ENCODE measurements around the gene ATG16L2.

Gene ATG16L2, protein sequence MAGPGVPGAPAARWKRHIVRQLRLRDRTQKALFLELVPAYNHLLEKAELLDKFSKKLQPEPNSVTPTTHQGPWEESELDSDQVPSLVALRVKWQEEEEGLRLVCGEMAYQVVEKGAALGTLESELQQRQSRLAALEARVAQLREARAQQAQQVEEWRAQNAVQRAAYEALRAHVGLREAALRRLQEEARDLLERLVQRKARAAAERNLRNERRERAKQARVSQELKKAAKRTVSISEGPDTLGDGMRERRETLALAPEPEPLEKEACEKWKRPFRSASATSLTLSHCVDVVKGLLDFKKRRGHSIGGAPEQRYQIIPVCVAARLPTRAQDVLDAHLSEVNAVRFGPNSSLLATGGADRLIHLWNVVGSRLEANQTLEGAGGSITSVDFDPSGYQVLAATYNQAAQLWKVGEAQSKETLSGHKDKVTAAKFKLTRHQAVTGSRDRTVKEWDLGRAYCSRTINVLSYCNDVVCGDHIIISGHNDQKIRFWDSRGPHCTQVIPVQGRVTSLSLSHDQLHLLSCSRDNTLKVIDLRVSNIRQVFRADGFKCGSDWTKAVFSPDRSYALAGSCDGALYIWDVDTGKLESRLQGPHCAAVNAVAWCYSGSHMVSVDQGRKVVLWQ

DNA sequence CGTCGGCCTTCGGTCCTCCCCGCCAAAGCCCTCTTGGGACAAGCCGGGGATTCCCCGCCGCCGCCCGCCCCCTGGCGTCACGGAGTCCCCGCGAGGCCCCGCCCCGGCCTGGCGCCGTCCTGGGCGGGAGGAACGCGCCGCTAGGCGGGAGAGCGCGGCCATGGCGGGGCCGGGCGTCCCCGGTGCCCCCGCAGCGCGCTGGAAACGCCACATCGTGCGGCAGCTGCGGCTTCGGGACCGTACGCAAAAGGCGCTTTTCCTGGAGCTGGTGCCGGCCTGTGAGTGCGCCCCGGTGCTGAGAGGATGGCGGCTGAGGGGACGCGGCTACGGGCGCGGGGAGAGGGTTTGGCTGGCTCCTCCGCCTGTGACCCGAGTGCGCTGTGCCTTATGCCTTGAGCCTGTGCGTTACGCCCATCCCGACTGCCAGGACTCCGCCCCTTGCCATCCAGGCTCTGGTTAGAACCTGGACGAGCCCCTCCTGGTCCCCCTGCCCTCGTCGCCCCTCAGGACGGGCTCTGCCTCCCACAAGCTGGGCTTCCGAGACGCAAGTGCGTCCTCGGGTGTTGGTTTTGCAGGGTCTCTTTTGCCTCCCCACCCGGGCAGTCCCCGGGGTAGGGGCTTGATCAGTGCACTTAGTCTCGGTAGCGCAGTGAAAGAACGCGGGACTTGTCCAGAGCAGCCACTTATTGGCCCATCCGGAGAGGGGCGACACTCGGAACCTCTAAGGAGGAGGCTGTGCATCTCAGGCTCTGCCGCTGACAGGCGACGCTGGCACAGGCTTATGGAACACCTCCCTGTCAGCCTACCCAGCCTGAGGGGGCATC, at the start of gene ATG16L2:
Gene ATG16L2, plus strand, starts transcription at position 126 of the 824 bp plus-strand sequence. Its CDS starts 35 bp downstream, at position 161.
- peak; percentile 89 for DNase-seq (ENCODE audit: low read depth)

DNA sequence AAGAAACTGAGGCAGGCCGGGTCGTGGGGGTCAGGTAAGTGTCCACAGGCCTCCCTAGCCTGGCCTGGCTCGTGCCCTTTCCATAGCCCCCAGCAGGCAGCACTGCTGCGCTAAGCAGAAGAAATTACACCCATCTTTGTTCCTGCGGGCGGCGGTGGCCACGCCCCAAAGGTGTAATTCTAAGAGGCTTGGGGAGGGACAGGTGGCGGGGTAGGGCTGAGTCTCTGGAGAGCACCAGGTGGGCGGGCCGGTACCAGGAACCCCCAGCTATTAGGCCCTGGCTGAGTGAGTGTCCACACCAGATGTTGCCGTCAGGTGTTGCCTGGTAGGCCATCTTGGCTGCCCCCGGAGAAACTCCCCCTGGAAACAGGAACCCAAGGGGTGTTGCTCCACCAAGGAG, 49.7 kb upstream of the ATG16L2 start:
- no peak for DNase-seq (ENCODE audit: low read depth)

DNA sequence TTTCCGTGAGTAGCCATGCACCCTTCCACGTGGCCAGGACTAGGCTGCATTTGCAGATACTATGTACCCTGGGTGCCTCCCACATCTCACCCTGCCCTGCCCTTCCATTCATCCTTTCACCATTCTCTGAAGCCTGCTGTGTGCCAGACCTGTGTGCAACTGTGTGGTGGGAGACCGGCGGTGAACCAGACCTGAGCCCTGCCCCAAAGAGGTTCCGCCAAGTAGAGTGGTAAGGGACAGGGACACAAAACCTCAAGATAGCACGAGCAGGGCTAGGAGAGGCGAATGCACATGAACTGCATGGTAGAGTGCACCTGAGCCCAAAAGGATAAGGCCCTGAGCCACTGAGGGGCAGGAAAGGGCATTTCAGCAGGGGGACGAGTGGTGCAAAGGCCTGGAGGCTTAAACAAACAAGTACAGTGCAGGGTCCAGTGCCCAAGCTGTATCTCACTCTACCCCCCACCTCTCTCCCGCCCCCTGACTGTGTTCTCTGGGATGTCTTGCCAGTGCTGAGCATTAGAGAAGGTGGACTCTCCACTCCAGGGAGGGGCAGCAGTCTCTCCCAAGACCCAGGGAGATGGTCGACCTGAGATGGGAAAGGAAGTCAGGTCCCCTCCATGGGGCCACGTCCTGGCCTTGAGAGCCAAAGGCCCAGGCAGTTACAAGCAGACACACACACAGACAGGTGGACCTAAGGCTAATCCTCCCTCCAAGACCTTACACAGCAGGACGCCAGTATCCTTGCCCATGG, 47.9 kb upstream of the ATG16L2 start:
- no peak for DNase-seq (ENCODE audit: low read depth)

DNA sequence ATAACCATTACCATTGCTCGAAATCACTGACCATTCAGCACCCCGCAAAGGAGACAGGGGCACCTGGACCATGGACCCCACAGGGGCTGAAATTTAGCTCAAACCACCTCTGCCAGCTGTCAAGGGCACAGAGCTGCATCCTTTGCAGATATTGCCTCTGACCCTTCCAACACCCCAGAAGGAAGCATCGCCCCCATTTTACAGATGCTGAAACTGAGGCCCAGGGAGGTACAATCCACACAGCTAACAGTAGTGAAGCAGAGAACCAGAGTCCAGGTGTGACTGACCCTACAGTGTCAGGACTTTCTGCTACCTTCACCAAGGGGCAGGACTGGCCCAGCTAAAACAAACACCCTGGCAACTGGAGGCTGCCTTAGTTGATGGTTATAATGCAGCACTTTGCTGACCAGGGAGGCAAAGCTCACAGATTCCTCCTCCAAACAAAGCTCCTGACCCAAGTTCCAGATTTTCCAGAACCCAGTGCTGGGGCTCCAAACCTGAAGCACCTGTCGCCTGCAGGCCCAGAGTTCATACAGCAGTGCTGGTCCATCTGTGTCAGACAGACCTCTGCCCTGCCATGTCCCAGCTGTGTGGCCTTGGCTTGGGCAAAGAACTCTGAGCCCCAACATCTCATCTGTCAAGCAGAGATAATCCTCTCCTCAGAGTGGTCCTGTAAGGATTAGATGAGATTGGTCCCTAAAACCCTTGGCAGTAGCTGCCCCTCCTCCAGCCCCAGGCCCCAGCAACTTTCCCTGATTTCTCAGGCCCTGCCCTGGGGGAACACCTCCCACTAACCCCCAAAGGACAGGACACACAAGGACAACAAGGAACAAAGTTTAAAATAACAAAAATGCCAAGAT, 46.8 kb upstream of the ATG16L2 start:
- DNase-seq (ENCODE audit: low read depth), result no peak

DNA sequence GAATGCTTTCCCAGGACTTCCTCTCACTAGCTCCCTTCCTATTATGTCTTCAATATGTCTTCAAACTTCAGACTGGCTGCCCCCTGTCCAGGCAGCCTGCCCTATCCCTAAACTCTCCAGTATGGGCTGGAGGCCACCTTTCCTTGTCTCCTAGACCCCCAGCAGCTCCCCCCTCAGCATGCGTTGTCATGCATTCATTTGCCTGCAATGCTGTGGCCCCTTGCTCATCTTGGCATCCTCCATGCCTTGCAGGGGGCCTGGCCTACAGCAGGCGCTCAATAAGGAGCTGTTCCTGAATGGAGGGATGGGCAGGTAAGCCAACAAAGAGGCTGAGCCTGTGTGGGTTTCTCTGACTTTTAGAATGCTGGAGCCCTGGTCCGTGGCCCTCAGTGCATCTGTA, 45.6 kb upstream of the ATG16L2 start:
- DNase-seq (ENCODE audit: low read depth), result no peak

DNA sequence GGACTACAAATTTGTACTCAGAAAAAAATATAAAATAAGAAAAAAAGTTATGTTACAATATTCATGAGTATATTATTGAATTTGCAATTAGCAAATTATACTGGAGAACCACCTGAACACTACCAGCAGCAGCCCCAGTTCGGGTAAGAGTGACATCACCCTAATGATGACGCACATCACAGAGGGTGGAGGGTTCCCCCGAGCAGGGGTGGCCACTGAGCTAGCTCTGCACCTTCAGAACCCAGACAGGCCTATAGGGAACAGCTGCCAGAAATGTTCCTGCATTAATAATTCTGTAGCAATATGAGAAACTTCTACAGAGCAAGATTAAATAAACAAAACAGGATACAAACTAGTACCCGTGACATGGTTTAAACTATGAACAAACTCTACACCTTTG, 44.5 kb upstream of the ATG16L2 start:
- DNase-seq (ENCODE audit: low read depth), result peak; percentile 34

DNA sequence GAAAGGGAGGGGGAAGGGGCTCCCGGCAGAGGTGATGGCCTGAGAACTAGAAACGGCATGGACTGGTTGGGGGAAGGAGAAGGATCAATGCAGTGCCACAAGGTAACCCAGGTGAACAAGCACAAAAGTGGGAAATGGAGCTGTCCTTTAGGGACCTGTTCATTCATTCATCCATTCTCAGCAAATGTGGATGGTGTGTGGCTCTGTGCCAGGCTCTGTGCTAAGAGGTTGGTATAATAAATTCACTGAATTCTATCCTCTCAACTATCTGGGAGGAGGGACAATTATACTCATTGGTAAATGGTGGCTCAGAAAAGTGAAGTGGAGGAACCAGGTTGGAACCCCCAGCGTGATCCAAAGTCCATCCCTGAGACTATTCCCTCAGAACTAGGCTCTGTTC, 43.4 kb upstream of the ATG16L2 start:
- no peak for DNase-seq (ENCODE audit: low read depth)

DNA sequence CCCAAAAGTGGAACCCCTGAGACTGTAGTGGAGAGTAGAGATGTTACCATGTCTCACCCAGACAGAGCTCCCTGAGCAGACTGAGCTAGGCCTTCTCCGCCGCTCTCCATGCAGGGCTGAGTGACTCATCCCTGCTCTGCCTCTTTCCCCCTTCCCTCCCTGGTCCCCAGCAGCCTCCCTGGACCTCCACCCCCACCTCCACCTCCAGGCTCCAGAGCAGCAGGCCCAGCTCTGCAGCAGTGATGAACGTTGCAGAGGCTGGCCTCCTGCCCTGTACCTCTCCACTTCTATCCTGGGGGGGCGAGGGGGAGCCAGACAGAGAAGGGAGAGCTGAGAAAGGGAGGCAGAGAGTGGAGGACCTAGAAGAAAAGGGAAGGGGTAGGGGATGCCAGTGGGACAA, 42.7 kb upstream of the ATG16L2 start:
- peak; percentile 76 for DNase-seq (ENCODE audit: low read depth)

DNA sequence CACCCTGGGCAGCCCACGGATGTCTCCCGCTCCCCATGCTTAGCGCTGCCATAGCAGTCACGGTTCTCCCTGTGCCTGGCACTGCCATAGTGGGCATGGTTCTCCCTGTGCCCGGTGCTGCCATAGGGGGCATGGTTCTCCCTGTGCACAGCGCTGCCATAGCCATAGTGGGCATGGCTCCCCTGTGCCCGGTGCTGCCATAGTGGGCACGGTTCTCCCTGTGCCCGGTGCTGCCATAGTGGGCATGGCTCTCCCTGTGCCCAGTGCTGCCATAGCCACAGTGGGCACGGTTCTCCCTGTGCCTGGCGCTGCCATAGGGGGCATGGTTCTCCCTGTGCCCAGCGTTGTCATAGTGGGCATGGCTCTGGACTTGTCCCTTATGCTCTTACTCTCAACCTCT, 42.2 kb upstream of the ATG16L2 start:
- no peak for DNase-seq (ENCODE audit: low read depth)

DNA sequence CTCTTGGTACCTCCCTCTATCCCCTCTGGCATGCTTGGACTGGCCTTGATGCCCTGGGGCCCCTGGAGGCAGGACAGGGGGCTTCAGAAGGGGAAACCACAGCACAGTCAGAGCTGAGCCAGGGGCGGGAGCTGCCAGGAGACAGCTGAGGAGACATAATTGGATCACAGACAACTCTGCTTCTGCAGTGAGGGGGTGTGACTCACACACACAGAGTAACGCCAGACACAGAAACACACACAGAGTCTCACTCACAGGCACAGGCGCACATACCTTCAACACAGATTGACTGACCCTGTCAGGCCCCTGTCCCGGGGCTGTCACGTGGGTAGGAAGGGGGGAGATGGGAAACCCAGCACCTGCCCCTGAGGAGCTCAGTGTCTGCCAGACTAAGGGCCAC, 40.9 kb upstream of the ATG16L2 start:
- DNase-seq (ENCODE audit: low read depth), result peak; percentile 88

DNA sequence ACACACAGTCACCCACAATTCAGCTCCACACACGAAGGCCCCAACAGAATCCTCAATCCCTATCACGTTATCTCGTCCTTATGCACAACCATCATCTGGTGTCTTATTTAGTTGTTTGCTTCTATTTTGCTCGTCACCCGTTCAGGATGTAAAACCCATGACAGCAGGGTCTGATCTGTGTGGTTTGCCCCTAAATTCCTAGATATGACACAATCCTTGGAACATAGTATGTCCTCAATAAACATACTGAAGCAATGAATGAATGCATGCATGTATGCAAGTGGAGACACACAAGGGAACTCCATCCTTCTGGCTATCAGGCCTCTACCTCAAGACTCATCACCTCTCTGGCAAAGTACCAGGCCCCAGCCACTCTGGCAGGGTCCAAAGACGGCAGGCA, 40.5 kb upstream of the ATG16L2 start:
- DNase-seq (ENCODE audit: low read depth), result peak; percentile 36

DNA sequence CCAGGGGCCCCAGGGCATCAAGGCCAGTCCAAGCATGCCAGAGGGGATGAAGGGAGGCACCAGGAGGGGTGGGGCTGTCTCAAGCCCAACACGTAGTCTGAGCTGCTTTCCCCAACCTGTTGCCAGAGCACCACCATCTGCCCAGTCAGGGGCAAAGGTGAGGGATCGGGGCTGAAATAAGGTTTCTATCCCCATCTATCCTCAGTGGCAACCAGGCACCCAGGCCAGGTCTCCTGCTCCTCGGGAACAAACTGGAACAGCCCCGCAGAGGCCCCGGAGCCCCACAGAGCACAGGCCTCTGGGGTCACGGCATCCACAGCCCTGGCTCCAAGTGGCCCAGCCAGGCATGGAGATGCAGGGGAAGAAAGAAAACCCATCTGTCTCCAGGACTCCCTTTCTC, 39.7 kb upstream of the ATG16L2 start:
- DNase-seq (ENCODE audit: low read depth), result no peak

DNA sequence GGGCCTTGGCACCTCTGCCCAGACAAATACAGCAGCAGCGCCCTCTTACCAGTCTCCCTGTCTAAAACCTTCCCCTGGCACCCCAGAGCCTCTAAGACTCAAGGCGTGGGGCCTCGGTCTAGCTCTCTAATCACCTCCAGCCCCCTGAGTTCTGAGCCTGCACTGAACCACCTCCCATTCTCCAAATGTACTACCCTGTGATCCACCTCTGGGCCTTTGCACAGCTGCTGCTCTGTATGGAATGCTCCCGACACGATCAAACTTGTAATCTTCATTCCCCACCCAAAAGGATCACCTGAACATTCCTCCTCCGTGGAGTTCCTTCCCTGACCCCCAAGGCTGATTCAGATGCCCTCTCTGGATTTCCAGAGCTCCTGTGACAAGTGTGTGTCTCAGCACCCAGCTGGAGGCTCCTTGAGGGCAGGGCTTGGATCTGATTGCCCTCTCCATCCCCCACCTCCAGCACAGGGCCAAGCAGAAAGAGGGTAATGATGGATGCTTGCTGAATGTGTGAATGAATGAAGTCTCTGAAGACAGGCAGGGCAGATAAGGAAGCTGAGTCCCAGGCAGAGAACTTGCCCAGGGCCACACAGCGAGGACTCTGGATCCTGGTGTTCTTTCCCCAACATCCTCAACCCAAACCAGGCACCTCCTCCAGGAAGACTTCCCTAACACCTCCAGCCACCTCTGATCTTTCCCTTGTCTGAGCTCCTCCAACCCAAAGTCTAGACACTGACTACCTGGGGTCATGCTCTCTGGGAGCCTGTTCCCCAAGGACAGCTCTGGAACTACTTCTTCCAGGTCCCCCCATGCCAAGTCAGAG, 38.7 kb upstream of the ATG16L2 start:
- no peak for DNase-seq (ENCODE audit: low read depth)

DNA sequence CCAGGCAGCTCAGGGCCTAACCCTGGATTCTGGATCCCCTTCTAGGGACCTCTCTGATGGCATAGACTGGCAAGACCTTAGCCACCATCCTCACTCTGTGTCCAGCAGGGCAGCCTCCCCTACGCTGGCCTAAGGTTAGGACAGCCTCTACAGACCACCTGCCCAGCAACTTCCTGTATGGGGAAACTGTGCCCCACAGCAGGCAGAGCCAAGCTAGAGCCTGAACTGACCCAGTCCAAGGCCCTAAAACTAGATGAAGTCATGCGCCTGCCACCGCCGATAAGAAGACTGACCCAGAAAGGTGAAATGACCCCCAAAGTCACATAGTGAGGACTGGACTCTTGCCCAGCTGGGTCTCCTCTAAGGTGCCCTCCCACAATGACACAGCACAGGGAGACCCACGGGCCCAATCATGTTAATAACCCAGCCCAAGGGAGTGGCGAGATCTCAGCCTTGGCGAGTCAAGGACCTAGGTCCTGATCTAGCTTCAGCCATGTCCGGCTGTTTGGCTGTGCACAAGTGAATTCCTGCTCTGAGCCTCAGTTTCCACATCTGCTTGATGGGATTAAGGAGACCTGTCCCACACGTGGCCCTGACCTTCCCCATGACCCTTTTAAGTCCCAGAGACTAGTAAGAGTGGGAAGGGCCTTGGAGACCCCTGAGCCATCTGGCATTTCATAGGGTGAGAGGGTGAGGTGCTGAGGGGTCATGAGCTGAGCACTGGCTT, 37.9 kb upstream of the ATG16L2 start:
- no peak for DNase-seq (ENCODE audit: low read depth)

DNA sequence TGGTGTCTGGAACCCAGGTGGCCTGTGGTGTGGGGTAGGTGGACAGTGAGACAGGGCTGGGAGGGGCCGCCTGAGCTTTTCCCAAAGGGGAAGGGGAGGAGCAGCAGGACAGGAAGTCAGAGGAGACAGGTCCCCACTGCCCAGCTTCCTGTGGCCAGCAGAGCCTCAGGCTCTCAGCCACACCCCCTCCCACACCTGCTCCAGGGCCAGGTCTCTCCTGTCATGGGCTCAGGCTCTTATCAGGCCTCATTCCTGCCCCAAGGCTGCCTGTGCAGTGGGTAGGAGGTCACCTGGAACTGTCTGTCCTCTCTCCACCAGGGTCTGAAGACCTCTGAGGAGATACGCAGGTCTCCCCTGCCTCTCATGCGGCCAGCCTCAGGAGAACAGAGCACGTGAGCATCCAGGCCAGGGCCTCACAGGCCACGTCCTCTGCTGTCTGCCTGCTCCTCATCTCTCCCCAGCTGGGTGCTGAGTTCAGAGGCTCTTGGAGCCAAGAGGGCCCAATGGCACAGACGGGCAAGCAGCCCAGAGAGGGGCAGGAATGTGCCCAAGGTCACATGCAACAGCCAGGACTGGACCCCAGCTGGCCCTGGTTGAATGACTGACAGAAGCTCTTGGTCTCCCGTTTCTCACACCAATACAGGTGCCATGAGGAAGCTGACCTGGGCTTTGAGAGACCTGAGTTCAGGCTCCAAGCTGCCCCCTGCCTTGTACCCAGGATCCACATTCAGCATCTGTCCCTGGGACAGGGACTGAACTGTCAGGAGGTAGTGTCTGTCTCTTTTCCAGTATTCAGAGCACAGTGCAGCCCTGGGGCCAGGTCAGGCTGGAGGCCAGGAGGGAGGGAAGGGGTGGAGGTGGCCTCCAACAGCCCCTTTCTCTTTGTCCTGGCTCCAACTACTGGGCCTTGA, 37.1 kb upstream of the ATG16L2 start:
- DNase-seq (ENCODE audit: low read depth), result no peak

DNA sequence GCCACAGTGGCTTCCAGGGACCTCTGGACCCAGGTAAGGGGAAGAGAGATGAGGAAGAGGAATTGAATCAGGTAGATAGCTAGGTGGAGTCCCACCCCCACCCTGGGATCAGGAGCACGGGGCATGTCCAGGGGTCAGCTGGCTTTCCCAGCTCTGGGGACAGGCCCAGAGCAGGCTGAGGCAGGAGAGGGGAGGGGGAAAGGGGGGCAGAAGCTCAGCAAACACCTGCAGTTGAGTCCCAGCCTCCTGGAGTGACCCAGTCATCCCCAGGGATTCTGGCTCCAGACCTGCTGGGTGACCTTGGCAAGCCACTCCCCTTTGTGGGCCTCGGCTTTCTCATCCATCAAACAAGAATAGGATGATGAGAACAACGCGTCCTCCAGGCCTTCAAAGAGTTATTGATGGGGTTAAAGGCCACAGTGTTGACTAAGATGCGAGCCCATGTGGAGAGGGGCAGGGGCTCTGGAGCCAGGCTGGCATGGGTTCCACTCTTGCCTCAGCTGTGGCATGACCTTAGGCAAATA, 36.4 kb upstream of the ATG16L2 start:
- DNase-seq (ENCODE audit: low read depth), result no peak

DNA sequence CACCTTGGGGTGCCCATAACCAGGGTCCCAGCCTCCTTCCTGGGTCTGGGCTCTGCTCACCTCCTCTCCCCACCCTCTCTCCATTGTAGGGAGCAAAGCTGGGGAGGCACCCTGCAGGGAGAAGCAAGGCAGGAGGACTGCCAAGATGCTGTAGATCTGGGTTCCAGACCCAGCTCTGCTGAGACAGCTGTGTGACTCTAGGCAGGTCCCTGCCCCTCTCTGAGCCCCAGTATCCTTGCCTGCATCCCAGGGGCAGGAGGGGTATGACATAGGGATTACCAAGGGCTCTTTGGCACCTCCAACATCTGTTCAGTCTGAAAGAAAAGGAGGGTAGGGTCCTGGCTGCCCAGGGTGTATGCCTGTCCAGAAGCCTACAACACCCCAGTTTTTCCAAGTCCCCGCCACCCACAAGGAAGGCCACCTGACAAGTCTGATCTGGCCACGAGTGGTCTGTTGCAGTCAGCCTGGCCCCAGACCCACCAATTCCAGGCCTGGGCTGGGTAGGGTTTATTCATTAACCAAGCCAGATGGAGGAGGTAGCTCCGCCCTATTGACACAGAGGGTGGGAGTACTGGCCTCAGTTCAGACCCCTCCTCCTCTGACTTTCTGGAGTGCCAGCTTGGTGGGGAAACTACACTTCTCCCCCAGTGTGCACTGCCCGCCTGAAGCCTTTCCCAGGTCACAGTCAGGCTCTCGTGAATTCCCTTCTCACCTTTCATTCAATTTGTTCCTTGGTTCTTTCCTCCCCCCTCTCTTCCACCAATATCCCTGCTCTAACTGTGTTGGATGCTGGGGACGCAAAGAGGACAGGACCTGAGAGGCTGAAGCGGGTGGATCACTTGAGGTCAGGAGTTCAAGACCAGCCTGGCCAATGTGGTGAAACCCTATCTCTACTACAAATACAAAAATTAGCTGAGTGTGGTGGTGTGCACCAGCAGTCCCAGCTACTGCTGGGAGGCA, 35.4 kb upstream of the ATG16L2 start:
- DNase-seq (ENCODE audit: low read depth), result no peak

Data from ELR (cell line).